Activated CD4-positive, alpha-beta T cell treated with anti-CD3 and anti-CD28 coated beads, Interleukin-2, amount 10 ng/mL, durations not matched to agents 7 days and 5 days (primary cell): ENCODE data around the gene STUM. TPM values are rescaled to one million over a fixed set of nuclear protein-coding genes. Genes with fewer than 3 reads are reported as not detected.

Experiments used
- CTCF ChIA-PET: fragments of 350-600 bp; sonication (Branson Sonifier 250); formaldehyde crosslinking; loops from one replicate; lab custom pipeline; 2021; ENCODE audit warnings: antibody characterized with exemption; lab: Charles Lee
- POLR2A ChIA-PET: fragments of 350-600 bp; sonication (Branson Sonifier 250); formaldehyde crosslinking; loops from one replicate; lab custom pipeline; 2021; ENCODE audit warnings: antibody characterized with exemption; lab: Charles Lee
- DNase-seq: peaks from one replicate; pipeline ENCODE4 v3.0.0-alpha.2; 2020
- H3K27ac Mint-ChIP-seq: one replicate; pipeline ENCODE4 v1.8.0; 2021; ENCODE audit warnings: mild to moderate bottlenecking, moderate library complexity, mixed read lengths
- H3K27me3 Mint-ChIP-seq: one replicate; pipeline ENCODE4 v1.8.0; 2021; ENCODE audit warnings: mixed read lengths
- H3K36me3 Mint-ChIP-seq: one replicate; pipeline ENCODE4 v1.8.0; 2021; ENCODE audit warnings: low read depth, mixed read lengths
- H3K4me1 Mint-ChIP-seq: one replicate; pipeline ENCODE4 v1.8.0; 2021; ENCODE audit warnings: mixed read lengths
- H3K4me3 Mint-ChIP-seq: one replicate; pipeline ENCODE4 v1.8.0; 2021; ENCODE audit warnings: mild to moderate bottlenecking, moderate library complexity, mixed read lengths
- H3K9me3 Mint-ChIP-seq: one replicate; pipeline ENCODE4 v1.8.0; 2021; ENCODE audit warnings: mixed read lengths
- total RNA-seq, 2 experiments: library from RNA; stranded (reverse); gene quantifications; one replicate each; pipeline ENCODE4 v1.2.3, GENCODE V29; 2021

STUM gene
- total RNA-seq, 2 experiments from 2014 or later, result not detected

DNA sequence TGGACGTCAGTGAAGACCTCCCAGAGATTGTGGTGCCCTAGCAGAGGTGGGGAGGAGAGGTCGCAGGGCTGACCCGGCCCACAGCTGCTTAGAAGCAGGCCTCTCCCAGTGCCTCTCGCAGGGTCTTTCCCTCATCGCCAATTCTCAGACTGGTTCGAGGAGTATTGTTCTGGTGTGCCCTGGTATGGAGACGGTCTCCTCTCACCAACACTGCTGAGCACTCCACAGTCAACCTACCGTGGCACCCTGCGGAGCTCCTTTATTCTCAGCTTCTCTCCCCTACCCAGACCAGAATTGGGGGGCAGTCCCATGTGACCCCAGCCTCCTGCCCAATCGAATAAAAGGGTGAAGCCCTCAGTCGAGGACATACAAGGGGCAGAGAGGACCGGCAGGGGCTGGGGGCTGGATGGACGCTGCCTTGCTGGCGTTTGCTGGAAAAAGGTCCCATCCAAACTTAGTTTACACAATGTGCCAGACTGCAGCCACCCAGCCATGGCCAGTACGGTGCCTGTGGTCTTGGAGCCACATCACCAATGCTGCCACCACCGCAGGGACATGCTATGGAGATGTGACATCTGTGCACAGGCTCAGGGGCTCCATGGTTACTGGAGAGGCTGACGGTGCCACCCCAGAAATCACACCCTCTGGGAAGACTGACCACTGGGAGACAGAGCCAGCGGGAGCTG lies 80.8 kb downstream of the STUM start:
- no peaks in the 10 kb centered on the region for H3K9me3 Mint-ChIP-seq
- no peak overlapping the region for H3K4me3 Mint-ChIP-seq
- CTCF ChIA-PET, result interaction anchor here (1.4 to 2.8 kb wide), 3 partner anchors 21 to 199 kb away, joined by 5 to 11 read pairs (median 6); no protein-coding TSS in a partner anchor
- peaks cover 40% of the 10 kb centered on the region for H3K4me1 Mint-ChIP-seq
- DNase-seq, result no peak
- POLR2A ChIA-PET, result interaction anchor here (0.6 kb wide), 1 partner anchor 97 kb away, joined by 13 read pairs; no protein-coding TSS in a partner anchor
- H3K27ac Mint-ChIP-seq, result peak overlapping the region; percentile 33
- H3K36me3 Mint-ChIP-seq, result peaks cover 31% of the 10 kb centered on the region
- H3K27me3 Mint-ChIP-seq, result no peaks in the 10 kb centered on the region

DNA sequence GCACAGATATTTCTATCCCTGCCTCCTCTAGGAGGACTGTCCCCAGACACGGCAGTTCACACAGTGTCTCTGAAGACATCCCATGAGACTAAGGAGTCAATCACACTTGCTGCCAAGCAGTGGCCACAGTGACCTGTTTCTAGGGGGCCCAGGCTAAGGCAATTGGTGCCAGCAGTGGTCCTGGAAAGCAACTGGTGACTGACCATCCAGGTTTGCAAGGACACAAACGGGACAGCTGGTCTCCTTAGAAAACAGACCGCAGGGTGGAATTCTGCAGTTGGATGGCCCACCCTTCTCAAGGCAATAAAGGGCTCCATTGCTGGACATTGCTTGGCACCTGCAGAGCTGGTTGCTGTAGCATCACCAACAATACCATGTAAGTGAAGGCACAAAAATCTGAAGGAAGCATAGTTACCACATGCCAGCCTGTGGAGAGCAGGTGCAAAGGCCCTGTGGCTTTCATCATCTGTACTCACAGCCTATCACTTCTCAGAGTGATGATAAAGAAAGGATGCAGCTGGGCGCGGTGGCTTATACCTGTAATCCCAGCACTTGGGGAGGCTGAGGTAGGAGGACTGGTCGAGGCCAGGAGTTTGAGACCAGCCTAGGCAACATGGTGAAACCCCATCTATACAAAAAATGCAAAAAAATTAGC lies 81.5 kb downstream of the STUM start:
- no peak for DNase-seq
- POLR2A ChIA-PET, result interaction anchor here (0.6 kb wide), 1 partner anchor 96 kb away, joined by 13 read pairs; no protein-coding TSS in a partner anchor
- H3K4me1 Mint-ChIP-seq, result peaks cover 44% of the 10 kb centered on the region

DNA sequence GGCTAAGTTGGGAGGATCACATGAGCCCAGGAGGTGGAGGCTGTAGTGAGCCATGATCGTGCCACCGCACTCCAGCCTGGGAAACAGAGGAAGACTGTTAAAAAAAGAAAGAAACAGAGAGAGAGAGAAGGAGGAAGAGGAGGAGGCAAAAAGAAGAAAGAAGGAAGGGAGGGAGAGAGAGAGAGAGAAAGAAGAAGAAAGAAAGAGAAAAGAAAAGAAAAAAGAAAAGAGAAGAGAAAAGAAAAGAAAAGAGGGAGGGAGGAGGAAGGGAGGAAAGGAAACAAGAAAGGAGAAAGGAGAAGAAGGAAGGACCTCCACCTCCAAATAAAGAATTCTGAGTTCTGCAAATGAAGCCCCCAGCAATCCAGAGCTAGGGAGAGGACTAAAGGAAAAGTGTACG lies 82.0 kb downstream of the STUM start:
- no peaks in the 10 kb centered on the region for H3K9me3 Mint-ChIP-seq
- H3K27ac Mint-ChIP-seq, result no peak overlapping the region
- peaks cover 50% of the 10 kb centered on the region for H3K4me1 Mint-ChIP-seq
- ChIA-PET CTCF (interaction anchor here (1.0 to 2.8 kb wide), 3 partner anchors 12 to 57 kb away, joined by 3 to 11 read pairs (median 4); no protein-coding TSS in a partner anchor), POLR2A (no interaction called here)
- no peak for DNase-seq
- H3K4me3 Mint-ChIP-seq, result no peak overlapping the region
- H3K36me3 Mint-ChIP-seq, result peaks cover 38% of the 10 kb centered on the region
- no peaks in the 10 kb centered on the region for H3K27me3 Mint-ChIP-seq

More for the DNA sequence above, 81.5 kb downstream of the STUM start:
- H3K4me3 Mint-ChIP-seq, result no peak overlapping the region
- no peaks in the 10 kb centered on the region for H3K9me3 Mint-ChIP-seq
- CTCF ChIA-PET, result interaction anchor here (1.7 to 2.8 kb wide), 3 partner anchors 13 to 198 kb away, joined by 4 to 11 read pairs (median 6); no protein-coding TSS in a partner anchor
- H3K27ac Mint-ChIP-seq, result no peak overlapping the region
- H3K36me3 Mint-ChIP-seq, result peaks cover 33% of the 10 kb centered on the region
- no peaks in the 10 kb centered on the region for H3K27me3 Mint-ChIP-seq

DNA sequence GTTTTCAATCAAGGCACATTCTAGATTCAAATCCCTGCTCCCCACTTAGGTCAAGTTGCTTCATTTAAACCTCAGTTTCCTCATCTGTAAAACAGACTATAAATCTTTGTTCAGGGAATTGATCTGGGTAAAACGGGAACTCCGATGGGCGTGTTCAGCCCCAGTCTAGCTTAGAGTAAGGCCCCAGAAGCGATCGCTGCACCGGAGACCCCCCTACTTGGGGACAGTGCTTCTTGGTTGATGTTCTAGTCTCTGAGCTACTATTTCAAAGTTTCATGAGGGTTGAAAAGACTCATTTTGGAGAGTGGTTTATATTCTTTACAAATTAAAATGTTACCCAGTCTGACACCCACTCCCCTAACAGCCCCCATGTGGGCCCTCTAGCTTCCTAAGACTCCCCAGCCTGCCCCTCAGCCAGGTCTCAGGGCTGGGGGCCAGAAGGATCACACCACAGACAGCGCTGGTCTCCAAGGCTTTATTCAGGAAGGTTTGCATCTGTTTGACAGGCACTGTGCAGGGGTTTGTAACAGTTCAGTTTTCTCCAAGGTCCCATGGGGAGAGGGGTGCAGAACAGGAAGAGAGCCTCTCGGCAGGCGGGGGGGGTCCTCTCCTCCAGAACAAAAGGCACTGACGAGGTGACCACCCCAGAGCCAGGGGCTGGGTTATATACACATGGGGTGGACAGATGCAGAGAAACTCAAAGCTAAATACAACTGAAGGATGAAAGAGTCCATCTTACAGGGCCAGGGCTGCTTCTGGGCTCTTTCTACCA lies 82.9 kb downstream of the STUM start:
- Mint-ChIP-seq H3K27ac (no peak overlapping the region), H3K36me3 (peaks cover 38% of the 10 kb centered on the region), H3K9me3 (no peaks in the 10 kb centered on the region)

DNA sequence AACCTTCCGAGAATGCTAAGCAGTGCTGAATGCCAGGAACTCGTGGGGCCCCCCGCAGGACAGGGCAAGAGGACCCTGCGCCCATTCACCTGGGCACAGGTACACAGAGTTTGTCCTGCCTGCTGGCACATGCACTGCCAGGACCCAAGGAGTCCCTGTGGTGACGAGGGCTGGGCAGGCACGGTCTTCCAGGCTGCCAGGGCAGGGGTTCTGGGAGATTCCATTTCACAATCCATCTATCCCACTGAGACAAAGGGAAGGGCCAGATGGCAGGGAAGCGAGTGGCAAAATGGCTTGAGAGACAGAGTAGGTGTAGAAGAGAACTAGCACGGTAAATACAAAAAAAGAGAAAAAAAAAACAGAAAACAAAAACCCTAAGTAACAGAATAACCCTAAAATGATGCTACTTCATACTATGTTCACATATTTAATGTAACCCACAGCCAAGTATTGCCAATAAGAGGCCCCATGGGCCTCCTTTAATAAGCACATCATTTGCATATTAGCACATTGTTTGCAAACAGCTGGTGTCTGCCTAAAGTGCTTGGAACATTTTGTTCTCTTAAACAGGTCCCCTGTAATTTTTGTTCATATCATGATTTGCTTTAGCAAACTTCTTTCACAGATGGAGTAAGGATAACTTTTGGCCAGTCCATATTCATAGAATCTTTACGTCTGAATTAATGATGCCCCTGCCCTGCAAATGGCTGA lies 83.8 kb downstream of the STUM start:
- Mint-ChIP-seq H3K4me1 (peaks cover 51% of the 10 kb centered on the region), H3K4me3 (no peak overlapping the region), H3K36me3 (peaks cover 37% of the 10 kb centered on the region), H3K9me3 (no peaks in the 10 kb centered on the region), H3K27ac (peak overlapping the region; percentile 75), H3K27me3 (no peaks in the 10 kb centered on the region)
- no peak for DNase-seq
- POLR2A ChIA-PET, result no interaction called here
- CTCF ChIA-PET, result interaction anchor here (1.2 to 4.8 kb wide), 4 partner anchors 11 to 196 kb away, joined by 3 to 44 read pairs (median 8); no protein-coding TSS in a partner anchor

More for the DNA sequence above, 82.9 kb downstream of the STUM start:
- DNase-seq, result no peak
- H3K4me3 Mint-ChIP-seq, result no peak overlapping the region
- H3K4me1 Mint-ChIP-seq, result peaks cover 52% of the 10 kb centered on the region
- ChIA-PET POLR2A (no interaction called here), CTCF (interaction anchor here (1.0 to 2.8 kb wide), 3 partner anchors 12 to 56 kb away, joined by 3 to 11 read pairs (median 4); no protein-coding TSS in a partner anchor)
- H3K27me3 Mint-ChIP-seq, result no peaks in the 10 kb centered on the region

DNA sequence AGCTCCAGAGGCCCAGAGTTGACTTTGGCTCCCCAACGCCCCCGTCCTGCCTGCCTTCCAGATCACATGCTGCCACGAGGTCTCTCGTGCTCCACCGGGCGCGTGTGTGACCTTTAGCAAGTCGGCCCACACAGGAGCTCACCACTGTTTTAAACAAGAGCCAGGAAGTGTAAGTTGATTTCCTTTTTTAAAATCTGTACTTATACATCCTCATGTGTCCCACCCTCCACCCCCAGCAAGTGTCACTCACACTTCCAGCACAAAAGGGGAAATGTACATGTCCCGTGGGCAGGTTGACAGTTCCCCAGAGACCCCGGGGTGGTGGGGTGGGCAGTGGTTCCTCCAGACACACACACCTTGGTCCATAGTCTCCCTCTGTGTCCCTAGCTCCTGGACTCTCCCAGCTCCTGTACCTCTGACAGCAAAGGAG lies 84.4 kb downstream of the STUM start:
- Mint-ChIP-seq H3K27me3 (no peaks in the 10 kb centered on the region), H3K4me1 (peaks cover 45% of the 10 kb centered on the region), H3K36me3 (peaks cover 37% of the 10 kb centered on the region), H3K9me3 (no peaks in the 10 kb centered on the region), H3K27ac (peak overlapping the region; percentile 57), H3K4me3 (no peak overlapping the region)
- ChIA-PET POLR2A (no interaction called here), CTCF (interaction anchor here (1.0 to 4.8 kb wide), 14 partner anchors 10 to 210 kb away, joined by 3 to 44 read pairs (median 5); no protein-coding TSS in a partner anchor)
- DNase-seq, result no peak

DNA sequence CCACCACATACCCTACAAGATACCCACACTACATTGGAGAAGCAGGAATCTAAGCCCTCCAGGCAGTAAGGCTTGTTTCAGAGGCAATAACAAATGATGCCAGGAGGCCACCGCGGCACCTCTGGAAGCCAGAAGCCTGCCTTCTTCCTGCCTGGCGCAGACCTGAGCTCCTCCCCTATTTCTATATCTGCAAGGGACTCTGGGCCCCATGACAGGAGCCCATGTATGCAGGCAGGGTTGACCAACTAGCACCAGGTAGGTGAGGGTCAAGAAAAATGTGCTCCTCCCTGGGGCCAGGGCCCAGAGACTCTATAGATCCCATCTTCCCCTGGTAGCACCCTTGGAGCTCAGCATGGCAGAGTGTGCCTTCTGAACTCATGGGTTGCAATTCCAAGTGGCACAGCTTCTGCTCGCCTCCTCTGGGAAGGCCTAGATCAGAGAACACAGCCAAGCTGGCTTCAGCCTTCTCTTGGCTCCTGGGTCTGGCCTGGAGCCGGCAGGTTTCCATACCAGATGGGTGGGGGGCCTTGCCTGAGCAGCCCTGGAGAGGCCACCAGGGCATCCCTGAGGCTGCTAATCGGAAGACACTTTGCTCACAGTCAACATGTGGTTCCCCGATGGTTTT lies 85.1 kb downstream of the STUM start:
- Mint-ChIP-seq H3K4me3 (no peak overlapping the region), H3K27ac (peak overlapping the region; percentile 75), H3K27me3 (no peaks in the 10 kb centered on the region), H3K36me3 (peaks cover 41% of the 10 kb centered on the region), H3K9me3 (no peaks in the 10 kb centered on the region), H3K4me1 (peaks cover 45% of the 10 kb centered on the region)
- CTCF ChIA-PET, result interaction anchor here (0.7 to 4.8 kb wide), 20 partner anchors 9 to 304 kb away, joined by 3 to 44 read pairs (median 4); no protein-coding TSS in a partner anchor
- no peak for DNase-seq
- POLR2A ChIA-PET, result no interaction called here

DNA sequence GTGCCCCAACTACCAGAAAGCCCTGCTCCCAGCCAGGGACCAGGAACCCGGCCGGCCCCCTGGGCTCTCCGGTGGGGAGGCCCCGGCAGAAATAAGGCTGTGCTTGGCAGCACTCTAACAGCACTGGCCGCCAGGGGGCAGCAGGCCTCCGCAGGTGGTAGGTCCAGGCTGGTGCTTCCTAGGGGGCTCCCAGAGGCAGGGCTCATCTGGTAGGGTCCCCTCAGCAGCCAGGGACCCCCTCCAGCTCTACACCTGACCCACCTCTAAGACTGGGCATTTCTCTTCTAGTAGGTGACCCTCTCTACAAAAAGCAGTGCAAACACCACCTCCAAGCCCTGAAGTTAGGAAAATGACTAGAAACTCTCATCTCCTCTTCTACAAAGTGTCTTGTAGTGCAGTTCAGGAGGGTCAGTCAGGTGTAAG lies 85.6 kb downstream of the STUM start:
- DNase-seq, result peak; percentile 78
- Mint-ChIP-seq H3K27ac (peak overlapping the region; percentile 75), H3K36me3 (peaks cover 42% of the 10 kb centered on the region), H3K9me3 (no peaks in the 10 kb centered on the region), H3K4me1 (peaks cover 45% of the 10 kb centered on the region), H3K4me3 (peak overlapping the region; percentile 1), H3K27me3 (no peaks in the 10 kb centered on the region)
- CTCF ChIA-PET, result interaction anchor here (0.7 to 4.8 kb wide), 16 partner anchors 8 to 194 kb away, joined by 3 to 44 read pairs (median 6); no protein-coding TSS in a partner anchor
- POLR2A ChIA-PET, result no interaction called here

DNA sequence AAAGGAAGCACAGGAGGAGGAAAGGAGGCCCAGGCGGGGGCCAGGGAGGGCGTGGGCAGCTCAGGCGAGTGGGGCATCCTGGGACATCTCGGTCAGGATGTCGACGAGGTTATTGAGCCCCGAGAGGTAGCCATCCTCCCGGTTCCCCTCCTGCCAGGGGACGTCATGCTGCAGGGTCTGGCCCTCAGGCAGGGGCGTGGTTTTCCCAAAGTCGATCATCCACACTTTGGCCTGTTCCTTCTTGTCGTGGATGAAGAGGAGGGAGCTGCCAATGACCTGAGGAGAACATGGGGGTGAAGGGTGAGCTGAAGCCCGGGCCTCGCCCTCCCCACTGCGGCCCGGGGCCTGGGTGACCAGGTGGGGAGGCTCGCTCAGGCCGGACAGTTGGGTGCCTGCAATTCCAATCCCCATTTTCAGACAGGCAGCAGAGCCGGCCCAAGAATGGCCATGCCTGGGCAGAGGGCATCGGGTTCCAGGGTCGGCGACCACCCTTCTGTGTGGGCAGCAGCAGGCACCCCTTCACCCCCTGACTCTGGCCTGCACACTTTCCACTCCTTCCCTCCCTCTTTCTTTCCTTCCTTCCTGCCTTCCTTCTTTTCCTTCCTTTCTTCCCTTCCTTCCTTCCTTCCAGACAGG lies 86.2 kb downstream of the STUM start:
- peak overlapping the region; percentile 91 for H3K27ac Mint-ChIP-seq
- POLR2A ChIA-PET, result interaction anchor here (0.7 kb wide), 1 partner anchor 28 kb away, joined by 4 read pairs; no protein-coding TSS in a partner anchor
- H3K4me3 Mint-ChIP-seq, result peak overlapping the region; percentile 62
- H3K27me3 Mint-ChIP-seq, result no peaks in the 10 kb centered on the region
- DNase-seq, result no peak
- CTCF ChIA-PET, result interaction anchor here (1.0 to 4.8 kb wide), 9 partner anchors 8 to 193 kb away, joined by 3 to 44 read pairs (median 7); no protein-coding TSS in a partner anchor
- peaks cover 42% of the 10 kb centered on the region for H3K36me3 Mint-ChIP-seq
- no peaks in the 10 kb centered on the region for H3K9me3 Mint-ChIP-seq
- peaks cover 45% of the 10 kb centered on the region for H3K4me1 Mint-ChIP-seq

DNA sequence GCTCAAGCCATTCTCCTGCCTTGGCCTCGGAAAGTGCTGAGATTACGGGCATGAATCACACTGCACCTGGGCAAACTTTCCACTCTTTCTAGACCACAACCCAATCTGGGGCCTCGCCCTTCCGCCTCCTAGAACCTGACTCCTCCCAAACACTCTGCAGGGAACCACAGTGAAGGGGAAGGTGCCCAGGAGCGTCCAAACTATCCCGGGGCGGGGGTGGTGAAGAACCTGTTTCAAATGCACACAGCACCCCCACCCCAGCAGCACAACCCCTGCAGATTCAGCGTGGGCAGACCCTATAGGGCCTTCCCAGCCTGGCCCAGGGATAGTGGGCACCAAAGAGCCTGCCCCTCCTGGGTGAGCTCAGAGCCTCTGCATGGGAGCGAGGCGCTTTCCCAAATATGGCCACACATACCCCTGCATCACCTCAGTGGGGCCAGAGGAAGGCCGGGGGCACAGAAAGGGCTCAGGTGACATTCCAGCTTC lies 86.9 kb downstream of the STUM start:
- peaks cover 43% of the 10 kb centered on the region for H3K4me1 Mint-ChIP-seq
- no peaks in the 10 kb centered on the region for H3K27me3 Mint-ChIP-seq

DNA sequence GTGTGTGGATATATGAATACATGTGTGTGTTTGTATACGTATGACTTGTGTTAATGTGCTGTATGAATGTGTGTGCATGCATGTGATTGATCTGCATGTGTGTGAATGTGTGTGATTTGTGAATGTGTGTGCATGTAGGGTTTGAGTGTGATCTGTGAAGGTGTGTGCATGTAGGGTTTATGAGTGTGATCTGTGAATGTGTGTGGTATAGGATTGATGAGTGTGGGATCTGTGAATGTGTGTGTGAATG lies 88.2 kb downstream of the STUM start:
- CTCF ChIA-PET, result interaction anchor here (1.0 to 4.8 kb wide), 2 partner anchors 13 to 191 kb away, joined by 3 to 44 read pairs; no protein-coding TSS in a partner anchor
- DNase-seq, result no peak
- Mint-ChIP-seq H3K36me3 (peaks cover 44% of the 10 kb centered on the region), H3K27me3 (no peaks in the 10 kb centered on the region), H3K9me3 (no peaks in the 10 kb centered on the region), H3K27ac (peak overlapping the region; percentile 91), H3K4me1 (peaks cover 42% of the 10 kb centered on the region), H3K4me3 (no peak overlapping the region)
- POLR2A ChIA-PET, result no interaction called here

More for the DNA sequence above, 86.9 kb downstream of the STUM start:
- peak overlapping the region; percentile 91 for H3K27ac Mint-ChIP-seq
- H3K4me3 Mint-ChIP-seq, result peak overlapping the region; percentile 62
- no peaks in the 10 kb centered on the region for H3K9me3 Mint-ChIP-seq
- CTCF ChIA-PET, result interaction anchor here (0.8 to 4.8 kb wide), 10 partner anchors 9 to 192 kb away, joined by 3 to 44 read pairs (median 4); no protein-coding TSS in a partner anchor
- DNase-seq, result peak; percentile 63
- POLR2A ChIA-PET, result interaction anchor here (0.7 kb wide), 1 partner anchor 27 kb away, joined by 4 read pairs; no protein-coding TSS in a partner anchor
- peaks cover 43% of the 10 kb centered on the region for H3K36me3 Mint-ChIP-seq
